Uterus (tissue), 2 donors: ENCODE data around the gene COL4A1.

Source experiments
- POLR2A ChIP-seq, 2 donors: fragments of 450-650 bp; IDR thresholded peaks; one replicate each; pipeline ENCODE4 v1.6.1; 2016; ENCODE audit warnings: antibody characterized with exemption in 2 of 2, mild to moderate bottlenecking in 1 of 2, moderate library complexity in 1 of 2
- TF ChIP-seq, protein P1 (sequence below), 4 experiments: fragments of 200-600 bp in 2 of 4; fragments of 450-650 bp in 2 of 4; sonication (generic) in 2 of 4; IDR thresholded peaks; one replicate each; pipeline ENCODE4 v1.5.1; 2016 to 2019; ENCODE audit warnings: antibody characterized with exemption in 4 of 4, mild to moderate bottlenecking in 2 of 4, moderate library complexity in 1 of 4

DNA sequence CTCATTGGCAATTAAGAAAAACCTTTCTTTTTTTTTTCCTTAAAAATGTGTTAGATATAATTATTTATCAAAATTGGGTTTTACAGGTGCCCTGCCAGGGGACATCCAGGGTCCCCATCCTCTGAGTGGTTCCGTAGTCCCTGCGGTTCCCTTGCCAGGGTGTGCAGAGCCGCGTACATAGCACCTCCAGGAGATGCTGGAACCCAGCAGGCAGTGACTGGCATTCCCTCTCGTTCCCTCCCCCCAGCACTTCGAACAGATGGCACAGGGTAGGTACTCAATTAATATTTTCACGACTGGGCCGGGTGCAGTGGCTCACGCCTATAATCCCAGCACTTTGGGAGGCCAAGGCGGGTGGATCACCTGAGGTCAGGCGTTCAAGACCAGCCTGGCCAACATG lies 82.0 kb downstream of the COL4A1 start:
- no peak for TF ChIP-seq POLR2A (IDR thresholded peaks at IDR 0.05)
- TF ChIP-seq, protein P1, sequence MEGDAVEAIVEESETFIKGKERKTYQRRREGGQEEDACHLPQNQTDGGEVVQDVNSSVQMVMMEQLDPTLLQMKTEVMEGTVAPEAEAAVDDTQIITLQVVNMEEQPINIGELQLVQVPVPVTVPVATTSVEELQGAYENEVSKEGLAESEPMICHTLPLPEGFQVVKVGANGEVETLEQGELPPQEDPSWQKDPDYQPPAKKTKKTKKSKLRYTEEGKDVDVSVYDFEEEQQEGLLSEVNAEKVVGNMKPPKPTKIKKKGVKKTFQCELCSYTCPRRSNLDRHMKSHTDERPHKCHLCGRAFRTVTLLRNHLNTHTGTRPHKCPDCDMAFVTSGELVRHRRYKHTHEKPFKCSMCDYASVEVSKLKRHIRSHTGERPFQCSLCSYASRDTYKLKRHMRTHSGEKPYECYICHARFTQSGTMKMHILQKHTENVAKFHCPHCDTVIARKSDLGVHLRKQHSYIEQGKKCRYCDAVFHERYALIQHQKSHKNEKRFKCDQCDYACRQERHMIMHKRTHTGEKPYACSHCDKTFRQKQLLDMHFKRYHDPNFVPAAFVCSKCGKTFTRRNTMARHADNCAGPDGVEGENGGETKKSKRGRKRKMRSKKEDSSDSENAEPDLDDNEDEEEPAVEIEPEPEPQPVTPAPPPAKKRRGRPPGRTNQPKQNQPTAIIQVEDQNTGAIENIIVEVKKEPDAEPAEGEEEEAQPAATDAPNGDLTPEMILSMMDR (IDR thresholded peaks at IDR 0.05): no peak
